ENCODE data around the gene ARHGDIA.
"Not testable (repeated sequence)": the region's sequence is repeated elsewhere in the genome, so short reads cannot be mapped to it uniquely, and the experiment has no call there.

ARHGDIA gene

DNA sequence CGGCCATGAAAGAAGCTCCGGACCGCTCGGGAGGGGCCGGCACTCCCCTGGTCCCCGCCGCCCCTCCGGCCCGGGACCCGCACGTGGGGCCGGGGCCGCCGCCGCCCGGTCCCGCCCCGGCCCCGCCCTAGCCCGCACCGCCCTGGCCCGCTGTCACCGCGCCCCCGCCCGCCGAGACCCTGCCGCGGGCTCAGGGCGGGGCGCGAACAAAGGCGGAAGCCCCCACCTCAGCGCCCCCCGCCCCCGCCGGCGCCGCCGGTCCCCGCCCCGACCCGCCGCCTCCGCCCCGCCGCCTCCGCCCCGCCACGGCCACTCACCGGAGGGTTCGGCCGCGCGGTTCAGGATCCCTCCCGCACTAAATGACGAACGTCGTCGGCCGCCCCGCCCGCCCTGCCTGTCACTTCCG, at the start of gene ARHGDIA:
Gene ARHGDIA (minus strand): TSS at position 357 of the 406 bp plus-strand sequence. CDS start 1,407 bp downstream, outside the sequence.
- in situ Hi-C loops (cut with HindIII; ENCODE audit: low sequenced_read_pairs): no loop called here

DNA sequence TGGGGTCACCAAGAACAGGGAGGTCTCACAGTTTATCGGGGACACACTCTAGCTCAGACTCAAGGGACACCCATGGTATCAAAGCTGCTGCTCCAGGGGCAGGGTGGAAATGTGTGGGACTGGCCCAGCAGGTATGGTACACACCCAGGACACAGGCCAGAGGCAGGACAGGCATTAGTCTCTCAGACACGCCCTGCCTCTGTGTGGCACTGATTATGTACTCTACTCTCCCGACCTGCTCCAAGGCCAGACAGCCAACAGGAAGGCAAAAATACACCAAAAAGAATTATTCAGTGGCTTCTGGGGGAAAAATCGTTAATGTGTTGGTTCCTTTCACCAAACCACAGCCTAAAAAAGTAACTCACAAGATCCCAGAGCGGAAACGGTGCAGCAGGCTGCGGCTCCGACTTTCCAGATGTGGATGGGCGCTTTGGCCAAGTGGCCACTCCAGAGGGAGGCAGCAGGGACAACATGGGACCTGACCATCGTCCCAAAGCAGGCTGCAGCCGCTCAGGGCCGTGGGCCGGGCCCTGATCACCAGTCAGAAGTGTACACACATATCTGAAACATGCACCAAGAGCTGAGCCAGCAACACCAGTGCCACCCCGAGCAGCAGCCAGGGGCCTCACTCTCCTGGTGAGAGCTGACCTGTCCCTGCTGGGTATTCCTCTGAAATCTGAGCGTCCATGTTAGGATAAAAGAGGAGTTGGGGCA, 47.9 kb upstream of the ARHGDIA start:
- in situ Hi-C loops (cut with HindIII; ENCODE audit: low sequenced_read_pairs): no loop called here

DNA sequence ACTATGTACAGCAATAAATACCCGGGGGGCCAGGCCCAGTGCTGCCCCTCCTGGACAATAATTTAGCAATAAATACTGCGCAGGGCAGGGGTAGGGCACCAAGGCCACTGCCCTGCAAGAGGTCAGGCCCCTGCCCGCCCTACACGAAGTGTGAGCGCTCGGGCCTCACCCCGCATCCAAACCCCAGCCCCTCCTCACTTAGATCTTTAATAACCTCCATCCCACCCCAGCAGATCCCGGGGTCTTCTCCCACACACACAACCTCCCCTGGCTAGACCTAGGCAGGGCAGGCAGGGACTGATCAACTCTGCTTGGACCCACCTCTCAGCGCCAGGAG, 47.2 kb upstream of the ARHGDIA start:
- in situ Hi-C loops (cut with HindIII; ENCODE audit: low sequenced_read_pairs): not testable (repeated sequence)

DNA sequence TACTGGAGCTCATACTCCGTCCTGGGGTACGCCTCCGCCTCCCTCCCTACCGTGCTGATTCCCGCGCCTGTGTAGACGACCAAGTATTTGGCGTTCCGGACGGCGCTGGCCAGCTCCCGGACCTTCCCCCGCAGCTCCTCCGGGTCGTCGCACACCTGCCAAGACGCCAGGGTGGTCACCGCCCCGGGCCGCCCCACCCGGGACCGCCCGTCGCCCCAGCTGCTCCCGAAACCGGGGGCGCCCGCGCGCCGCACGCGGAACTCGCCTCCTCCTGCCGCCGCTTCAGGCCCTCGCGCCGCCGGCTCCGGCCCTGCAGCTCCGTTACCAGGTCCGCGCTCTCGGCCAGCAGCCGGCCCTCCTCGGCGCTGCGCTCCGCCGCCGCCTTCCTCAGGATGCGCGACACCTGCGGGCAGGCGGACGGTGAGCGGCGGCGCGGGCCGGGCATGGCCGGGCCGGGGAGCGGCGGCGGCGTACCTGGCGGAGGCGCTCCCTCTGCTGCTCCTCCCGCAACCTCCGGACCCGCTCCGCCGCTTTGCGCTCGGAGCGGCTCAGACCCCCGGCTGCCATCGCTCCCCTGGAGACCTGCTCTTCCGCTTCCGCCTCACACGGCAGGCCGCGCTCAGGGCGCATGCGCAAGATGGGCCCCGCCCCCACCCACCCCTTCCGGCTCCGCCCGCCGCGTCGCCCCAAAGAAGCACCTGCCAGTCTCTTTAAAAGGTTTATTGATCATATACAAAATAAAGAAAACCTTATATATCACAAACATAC, 46.6 kb upstream of the ARHGDIA start, which contains the start of gene SIRT7:
Gene SIRT7 (minus strand): TSS at position 612 of the 768 bp plus-strand sequence. CDS start 45 bp downstream, at position 567.
- in situ Hi-C loops (cut with HindIII; ENCODE audit: low sequenced_read_pairs): no loop called here

DNA sequence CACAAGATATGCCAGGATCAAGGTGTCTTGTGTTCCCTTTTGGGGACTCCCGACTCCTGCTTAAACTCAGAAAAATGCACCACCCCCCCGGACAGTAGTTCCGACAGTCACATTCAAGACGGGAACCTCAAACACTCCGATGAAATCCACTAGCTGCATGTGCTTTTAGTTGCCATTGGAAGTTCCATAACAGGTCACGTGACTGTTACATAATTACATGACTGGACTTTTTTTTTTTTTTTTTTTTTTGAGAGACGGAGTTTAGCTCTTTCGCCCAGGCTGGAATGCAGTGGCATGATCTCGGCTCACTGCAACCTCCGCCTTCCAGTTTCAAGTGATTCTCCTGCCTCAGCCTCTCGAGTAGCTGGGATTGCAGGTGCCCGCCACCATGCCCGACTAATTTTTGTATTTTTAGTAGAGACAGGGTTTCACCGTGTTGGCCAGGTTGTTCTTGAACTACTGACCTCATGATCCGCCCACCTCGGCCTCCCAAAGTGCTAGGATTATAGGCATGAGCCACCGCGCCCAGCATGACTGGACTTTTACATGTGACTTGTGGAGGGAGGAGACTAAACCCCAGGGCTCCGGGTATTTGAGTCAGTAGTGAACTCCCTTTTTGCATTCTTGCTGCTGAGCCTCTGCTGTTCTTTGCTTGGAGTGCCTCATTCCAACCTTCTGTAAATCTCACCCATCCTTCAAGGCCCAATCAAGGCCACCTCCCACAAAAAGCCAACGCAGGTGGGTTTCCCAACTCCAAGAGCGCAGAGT, 45.3 kb upstream of the ARHGDIA start:
- in situ Hi-C loops (cut with HindIII; ENCODE audit: low sequenced_read_pairs): no loop called here

DNA sequence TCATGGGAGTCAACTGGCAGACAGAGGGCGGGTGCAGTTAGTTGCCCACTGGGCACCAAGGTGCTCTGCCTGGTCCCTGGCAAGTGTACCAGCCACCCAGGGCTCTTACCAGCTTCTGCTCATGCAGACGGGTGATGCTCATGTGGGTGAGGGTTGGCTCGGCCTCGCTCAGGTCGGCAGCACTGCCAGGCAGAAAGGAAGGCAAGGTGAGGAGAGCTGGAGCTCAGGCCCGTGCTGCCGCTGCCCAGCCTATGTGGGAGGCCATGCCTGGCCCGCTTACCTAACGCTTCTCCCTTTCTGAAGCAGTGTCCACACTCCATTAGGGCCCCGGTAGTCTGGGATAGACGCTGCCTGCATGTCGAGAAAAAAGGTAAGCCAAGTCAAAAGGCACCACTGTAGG, 44.2 kb upstream of the ARHGDIA start:
- in situ Hi-C loops (cut with HindIII; ENCODE audit: low sequenced_read_pairs): no loop called here

DNA sequence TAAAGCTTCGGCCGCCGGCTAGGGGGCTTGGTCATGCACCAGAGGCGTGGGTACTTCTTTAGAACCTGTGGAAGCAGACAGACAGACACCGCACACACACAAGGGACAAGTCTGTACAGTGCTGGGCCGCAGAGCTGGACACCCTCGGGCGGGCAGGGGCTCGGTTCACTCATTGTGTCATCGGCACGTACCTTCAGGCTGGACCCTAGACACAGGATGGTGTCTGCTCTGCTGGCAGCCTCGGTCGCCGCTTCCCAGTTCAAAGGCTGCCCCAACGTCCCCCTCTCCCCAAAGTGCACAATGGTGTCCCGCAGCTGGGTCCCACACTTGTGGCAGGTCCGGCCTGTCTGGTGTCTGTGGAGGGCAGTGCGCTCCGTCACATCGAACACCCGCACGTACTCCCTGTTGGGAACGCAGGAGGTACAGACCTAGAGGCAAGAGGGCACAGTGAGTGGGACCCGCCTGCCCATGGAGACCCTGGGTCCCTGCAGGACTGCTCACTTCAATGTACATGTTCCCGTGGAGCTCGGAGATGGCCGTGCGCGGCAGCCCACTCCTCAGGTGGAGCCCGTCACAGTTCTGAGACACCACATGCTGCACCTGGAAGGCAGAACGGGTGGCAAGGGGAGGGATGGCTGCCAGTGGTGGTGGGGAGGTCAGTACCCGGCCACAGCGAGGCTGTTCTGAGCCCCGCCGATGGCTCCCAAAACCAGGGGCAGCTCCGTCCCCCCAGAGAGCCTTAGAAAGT, 43.1 kb upstream of the ARHGDIA start:
- in situ Hi-C loops (cut with HindIII; ENCODE audit: low sequenced_read_pairs): no loop called here

DNA sequence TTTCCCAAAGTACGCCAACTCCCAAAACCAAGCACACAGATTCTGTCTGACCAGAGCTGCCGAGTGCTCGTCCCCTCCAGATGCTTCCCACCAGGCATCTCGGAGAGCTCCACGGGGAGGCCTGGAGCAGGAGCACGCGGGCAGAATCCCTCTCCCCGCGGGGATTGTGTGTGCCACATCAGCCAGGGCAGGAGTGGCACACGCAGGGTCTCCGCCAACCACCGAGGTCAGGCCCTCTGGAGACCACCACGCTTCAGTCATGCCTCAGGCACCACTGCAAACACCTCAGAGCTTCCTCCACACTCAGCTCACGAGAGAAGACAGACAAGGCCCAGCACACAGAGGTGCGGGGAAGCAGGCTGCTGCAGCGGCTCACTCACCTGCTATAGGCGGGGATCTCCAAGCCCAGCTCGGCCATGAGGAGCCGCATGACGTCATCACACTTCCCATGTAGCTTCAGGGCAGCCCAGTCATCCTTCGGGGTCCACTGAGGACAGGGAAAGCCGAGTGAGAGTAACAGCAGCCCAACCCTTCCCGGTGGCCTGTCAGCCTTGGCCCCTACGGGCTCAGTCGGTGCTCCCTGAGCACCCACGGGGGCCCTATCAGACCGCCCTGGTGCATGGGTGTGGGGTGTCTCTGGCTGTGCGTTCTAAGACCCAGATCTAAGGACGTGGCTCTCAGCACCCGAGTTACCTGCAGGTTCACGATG, 42.4 kb upstream of the ARHGDIA start:
- in situ Hi-C loops (cut with HindIII; ENCODE audit: low sequenced_read_pairs): no loop called here

DNA sequence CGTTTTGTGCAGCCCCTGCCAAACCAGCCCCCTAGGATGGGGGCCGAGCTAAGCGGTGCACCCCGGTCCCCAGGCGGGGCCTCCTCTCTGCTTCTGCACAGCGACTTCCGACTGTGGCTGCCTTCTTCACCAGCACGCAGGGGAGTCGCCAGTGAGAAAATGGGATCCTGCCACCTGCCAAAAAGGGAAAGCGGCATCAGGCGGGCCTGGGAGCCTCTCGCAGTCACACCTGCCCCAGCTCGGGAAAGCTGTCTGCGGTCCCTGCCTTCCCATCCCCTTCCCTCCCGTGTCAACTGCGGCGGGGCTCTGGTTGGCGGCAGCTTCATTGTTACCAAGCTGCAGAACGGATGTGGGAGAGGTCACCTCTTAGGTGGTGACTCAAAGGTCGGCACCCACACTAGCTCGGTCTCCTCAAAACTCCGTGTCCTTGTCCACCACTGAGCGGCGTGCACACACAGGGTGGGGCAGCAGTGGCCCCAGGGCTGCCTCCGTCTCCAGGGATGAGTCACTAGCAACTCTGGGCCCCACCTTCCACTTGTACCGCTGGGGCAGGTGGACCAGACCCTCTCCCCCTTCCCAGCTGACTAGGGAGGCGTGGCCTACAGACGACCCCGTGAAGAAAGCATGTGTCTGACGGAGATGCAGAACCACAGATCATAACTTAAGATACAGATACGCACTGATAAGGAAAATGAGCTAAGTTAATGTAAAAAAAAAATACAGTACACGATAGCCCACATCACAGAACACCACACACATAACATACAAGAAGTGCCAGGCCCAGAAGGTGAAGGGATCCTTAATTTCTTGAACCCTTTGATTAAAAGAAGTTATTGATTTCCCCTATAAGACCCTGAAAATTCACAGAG, 41.5 kb upstream of the ARHGDIA start:
- in situ Hi-C loops (cut with HindIII; ENCODE audit: low sequenced_read_pairs): no loop called here

DNA sequence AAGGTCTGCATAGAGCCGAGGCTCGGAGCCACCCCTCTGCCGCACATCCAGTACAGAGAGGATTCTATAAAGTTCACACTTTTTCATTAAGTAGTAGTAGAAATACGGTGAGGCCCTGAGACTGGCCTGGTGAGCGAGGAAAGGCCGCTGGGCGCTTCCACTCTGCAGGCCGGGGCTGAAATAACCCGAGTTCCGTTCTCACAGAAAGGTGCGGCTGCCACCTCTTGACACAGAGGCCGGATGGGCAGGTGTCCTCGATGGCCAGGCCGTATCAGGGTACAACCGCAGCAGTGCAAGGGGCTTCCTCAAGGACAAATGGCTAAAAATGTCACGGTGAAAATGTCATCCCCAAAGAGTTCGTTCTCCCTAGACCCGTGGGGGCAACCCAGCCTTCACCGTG, 40.8 kb upstream of the ARHGDIA start:
- in situ Hi-C loops (cut with HindIII; ENCODE audit: low sequenced_read_pairs): no loop called here

DNA sequence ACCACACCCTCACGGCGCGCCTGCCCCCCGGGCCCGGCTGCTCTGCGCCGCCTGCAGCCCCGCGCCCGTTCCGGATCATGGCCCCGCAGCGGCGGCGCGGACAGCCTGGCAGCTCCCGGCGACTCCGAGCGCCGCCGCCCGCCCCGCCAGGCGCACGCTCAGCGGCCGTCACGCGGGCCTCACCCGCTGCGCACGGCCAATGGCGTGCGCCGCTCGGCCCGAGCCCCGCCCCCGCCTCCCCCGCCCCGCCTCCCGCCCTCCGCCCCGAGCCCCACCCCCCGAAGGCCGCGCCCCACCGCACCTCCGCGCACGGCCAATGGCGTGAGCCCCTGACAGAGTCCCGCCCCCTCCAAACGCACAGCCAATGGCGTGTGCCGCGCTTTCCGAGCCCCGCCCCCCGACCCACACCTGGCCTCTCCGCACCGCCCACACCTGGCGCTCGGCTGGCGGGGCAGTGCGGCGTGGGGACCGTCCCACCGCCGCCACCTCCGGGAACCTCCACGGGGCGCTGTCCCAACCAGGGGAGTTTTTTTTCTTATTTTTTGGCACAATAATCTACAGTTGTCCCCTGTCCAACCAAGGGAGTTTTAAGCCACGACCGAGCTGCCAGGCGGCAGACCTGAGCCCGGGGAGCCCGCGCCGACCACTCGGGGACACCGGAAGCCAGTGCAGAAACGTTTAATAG, 40.3 kb upstream of the ARHGDIA start, which contains the start of gene PCYT2:
Gene PCYT2 (minus strand): TSS at position 123 of the 685 bp plus-strand sequence. CDS start 44 bp downstream, at position 79.
- in situ Hi-C loops (cut with HindIII; ENCODE audit: low sequenced_read_pairs): no loop called here

DNA sequence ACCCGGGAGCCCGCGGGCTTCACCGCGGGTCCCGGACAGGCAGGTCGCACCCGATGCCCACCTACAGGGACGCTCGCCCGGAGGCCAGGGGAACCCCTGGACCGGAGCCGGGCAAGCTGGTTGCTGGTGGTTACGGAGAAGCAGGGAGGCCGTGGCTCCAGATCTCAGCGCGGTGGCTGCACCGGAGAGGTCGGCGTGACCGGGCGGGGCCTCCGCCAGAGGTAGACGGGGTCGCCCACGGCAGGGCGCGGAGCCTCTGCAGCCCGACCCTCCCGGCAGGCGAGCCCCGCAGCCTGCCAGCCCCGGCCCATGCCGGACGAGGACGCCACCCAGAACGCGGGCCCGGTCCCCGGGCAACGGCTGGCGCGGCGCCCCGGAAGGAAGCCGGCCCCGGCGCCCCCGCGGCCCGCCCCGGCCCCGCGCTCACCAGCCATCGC, 39.7 kb upstream of the ARHGDIA start:
- in situ Hi-C loops (cut with HindIII; ENCODE audit: low sequenced_read_pairs): no loop called here

DNA sequence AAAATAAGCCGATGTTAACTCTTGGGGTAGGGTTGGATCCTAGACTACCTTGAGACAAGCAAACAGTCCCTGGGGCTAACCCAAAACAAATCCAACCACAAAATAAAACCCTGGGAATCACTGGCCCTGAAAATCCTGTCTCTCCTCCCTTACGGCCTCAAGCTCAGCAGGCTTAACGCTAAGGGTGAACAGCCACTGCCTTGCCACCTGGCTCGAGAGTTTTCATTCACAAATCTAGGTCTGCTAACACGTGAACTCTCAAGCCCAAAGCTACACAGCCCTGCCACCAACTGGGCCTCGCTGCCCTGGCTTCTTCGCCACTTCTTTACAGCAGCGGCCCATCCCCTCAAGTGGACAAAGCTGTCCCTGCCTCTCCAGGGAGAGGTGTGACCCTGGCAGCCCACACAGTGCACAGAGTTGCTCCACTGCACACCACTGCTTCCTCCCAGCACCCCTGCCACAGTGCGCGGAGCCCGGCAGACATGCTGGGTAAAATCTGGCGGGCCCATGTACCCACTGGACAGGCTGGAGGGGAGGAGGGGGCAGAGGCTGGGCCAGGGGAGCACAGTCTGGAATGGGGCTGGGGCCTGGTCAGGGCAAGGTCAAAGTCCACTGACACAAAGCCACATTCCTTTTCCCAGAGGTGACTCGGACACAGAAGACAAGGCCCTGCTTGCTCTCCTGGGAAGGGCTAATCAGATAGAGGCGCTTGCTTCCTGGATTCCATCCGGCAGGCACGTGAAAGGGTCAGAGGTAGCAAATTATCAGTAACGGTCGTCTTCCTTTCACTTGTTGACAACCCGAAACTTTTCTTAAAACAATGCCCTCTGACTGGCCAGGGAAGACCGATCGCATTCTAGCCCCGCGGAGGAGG, 39.1 kb upstream of the ARHGDIA start:
- in situ Hi-C loops (cut with HindIII; ENCODE audit: low sequenced_read_pairs): no loop called here

DNA sequence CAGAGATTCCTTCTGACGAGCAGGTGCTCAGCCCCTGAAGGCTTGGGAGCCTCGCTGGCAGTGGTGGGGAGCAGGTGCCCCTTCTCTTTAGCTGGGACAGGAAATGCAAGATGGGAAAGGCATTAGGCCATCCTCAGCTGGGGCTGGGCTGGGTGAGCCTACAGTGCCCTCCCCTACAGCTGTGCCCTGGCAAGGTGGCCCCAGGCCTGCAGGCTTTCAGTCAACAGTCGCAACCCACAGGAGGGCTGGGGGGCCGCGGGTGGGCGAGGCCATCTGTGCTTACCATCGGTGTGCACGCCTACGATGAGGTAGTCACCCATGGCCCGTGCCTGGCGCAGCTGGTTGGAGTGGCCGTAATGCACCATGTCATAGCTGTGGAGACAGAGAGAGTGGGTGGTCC, 38.1 kb upstream of the ARHGDIA start:
- in situ Hi-C loops (cut with HindIII; ENCODE audit: low sequenced_read_pairs): no loop called here

DNA sequence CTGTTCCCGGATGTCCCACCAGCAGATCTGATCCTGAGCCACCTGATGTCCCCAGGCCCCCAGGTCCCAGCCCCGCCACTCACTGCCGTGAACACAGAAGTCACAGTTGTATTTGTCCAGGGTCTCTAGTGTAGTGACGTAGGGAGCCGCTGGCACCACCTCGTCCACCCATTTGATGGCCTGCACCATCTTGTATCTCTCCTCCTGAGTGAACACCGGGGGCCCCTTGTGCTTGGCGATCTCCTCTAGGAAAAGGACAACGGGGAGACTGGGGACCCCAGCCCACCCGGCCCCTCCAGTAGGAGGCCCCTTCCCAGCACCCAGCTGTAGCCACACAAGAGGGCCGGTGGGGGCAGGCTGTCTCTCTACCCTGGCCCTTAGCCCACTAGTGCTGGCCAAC, 37.7 kb upstream of the ARHGDIA start:
- in situ Hi-C loops (cut with HindIII; ENCODE audit: low sequenced_read_pairs): no loop called here

DNA sequence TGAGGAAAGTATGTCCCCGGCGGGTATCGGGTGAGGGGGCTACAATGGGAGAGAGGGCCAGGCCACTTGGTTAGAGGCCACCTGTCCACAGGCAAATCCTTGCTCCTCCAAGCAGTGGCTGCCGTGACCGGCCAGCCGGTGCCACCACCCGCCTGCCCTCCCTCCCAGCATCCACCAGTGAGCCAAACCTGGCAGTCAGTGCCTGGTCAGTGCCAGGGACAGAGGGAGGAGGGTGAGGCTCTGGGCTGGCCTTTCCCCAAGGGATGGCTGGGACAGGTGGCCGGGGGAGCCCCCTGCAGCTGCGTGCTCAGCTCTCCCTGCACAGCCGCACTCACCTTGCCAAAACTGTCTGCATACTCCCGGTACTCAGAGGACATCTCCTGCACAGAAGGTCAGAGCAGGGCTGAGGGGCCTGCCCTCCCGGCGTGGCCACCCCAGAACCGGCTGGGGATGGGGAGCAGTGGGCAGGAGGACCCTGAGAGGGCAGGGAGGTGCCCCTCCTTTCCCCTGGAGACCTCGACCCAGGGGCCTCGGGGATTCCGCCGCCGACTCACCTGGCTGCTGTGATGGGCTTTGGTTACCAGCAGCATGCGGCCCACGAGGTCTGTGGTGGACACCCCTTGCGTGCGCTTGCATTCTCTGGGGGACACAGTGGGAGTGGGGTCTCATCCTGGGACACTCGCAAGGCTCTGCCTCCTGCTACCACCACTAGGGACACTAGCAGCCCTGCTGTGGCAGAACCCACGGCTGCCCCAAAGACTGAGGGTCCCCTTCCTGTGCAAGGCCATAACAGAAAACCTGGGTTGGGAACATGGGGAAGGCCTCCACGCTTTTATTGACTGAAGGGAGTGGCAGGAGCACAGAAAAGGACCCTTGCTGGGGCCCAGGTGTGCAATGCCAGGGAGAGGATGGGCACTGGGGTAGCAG, 36.3 kb upstream of the ARHGDIA start:
- in situ Hi-C loops (cut with HindIII; ENCODE audit: low sequenced_read_pairs): no loop called here

Measured in DLD1 (cell line).